OCI-LY7 (cell line): ENCODE measurements around the gene ADGRG6.

ENCODE experiments used
- CTCF ChIP-seq: fragments of 200-600 bp; sonication (generic); conservative IDR thresholded peaks from 2 replicates; pipeline ENCODE4 v1.5.1; 2014; ENCODE audit warnings: mild to moderate bottlenecking, antibody characterized with exemption, low read length, moderate library complexity, mixed read lengths
- EZH2phosphoT487 ChIP-seq: fragments of 200-600 bp; sonication (generic); IDR thresholded peaks from 2 replicates; pipeline ENCODE4 v1.6.1; 2018; ENCODE audit warnings: low read depth, borderline replicate concordance, mild to moderate bottlenecking, mixed run types, antibody characterized with exemption, low read length, moderate library complexity, mixed read lengths

- TF ChIP-seq CTCF (no peak), EZH2phosphoT487 (no peak)
Observed at GRCh38 chr6:142342986-142343385, 41.2 kb downstream of the ADGRG6 start.
